ENCODE data around the gene TOMM6.

DNA sequence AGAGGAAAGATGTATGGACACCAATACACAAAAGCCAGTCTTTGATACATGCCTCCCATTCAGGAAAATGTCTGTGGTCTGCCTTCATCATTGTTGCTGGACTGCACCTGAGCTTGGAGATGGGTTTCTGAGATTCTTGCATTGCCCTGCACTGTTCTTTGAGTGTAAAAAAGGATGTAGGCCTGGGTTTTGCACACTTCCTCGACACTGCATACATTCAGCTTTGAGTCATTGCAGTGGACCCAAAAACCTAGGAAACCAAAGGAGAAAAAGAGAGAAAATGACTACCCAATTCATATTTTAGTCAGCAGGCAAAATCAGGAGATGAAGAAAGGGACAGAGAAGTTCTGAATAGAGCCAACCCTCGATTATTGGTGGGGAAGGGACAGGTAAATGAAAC, 9.0 kb downstream of the TOMM6 start:
- TF ChIP-seq, protein P1, sequence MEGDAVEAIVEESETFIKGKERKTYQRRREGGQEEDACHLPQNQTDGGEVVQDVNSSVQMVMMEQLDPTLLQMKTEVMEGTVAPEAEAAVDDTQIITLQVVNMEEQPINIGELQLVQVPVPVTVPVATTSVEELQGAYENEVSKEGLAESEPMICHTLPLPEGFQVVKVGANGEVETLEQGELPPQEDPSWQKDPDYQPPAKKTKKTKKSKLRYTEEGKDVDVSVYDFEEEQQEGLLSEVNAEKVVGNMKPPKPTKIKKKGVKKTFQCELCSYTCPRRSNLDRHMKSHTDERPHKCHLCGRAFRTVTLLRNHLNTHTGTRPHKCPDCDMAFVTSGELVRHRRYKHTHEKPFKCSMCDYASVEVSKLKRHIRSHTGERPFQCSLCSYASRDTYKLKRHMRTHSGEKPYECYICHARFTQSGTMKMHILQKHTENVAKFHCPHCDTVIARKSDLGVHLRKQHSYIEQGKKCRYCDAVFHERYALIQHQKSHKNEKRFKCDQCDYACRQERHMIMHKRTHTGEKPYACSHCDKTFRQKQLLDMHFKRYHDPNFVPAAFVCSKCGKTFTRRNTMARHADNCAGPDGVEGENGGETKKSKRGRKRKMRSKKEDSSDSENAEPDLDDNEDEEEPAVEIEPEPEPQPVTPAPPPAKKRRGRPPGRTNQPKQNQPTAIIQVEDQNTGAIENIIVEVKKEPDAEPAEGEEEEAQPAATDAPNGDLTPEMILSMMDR (IDR thresholded peaks at IDR 0.05; ENCODE audit: insufficient read depth, low read length, poor library complexity, severe bottlenecking): no peak
- TF ChIP-seq EZH2phosphoT487 (conservative IDR thresholded peaks at IDR 0.05; ENCODE audit: low read length): no peak

Measured in SU-DHL-6 (cell line).